NCI-H82 (cell line): ENCODE measurements around the gene MACROH2A1.

Source experiments
- DNase-seq: peaks from one replicate; lab custom pipeline; 2025; lab: John Stamatoyannopoulos, UW

Gene MACROH2A1

DNA sequence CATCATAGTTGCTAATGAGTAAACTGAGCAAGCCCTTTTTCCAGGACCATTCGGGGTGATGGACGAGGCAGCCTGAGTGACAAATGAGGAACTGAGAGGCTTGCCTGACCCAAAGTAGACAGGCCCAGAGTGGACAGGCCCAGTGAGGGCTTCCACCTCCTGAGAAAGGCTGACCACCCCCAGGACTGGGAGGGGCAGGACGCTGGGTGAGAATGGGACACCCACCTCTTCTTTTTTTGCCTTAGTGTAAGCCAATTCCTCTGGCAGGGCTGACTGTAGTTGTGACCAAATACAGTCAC lies 68.3 kb downstream of the MACROH2A1 start:
- DNase-seq: no peak

- DNase-seq: no peak
Observed at GRCh38 chr5:135329913-135330797, 68.9 kb downstream of the MACROH2A1 start.

DNA sequence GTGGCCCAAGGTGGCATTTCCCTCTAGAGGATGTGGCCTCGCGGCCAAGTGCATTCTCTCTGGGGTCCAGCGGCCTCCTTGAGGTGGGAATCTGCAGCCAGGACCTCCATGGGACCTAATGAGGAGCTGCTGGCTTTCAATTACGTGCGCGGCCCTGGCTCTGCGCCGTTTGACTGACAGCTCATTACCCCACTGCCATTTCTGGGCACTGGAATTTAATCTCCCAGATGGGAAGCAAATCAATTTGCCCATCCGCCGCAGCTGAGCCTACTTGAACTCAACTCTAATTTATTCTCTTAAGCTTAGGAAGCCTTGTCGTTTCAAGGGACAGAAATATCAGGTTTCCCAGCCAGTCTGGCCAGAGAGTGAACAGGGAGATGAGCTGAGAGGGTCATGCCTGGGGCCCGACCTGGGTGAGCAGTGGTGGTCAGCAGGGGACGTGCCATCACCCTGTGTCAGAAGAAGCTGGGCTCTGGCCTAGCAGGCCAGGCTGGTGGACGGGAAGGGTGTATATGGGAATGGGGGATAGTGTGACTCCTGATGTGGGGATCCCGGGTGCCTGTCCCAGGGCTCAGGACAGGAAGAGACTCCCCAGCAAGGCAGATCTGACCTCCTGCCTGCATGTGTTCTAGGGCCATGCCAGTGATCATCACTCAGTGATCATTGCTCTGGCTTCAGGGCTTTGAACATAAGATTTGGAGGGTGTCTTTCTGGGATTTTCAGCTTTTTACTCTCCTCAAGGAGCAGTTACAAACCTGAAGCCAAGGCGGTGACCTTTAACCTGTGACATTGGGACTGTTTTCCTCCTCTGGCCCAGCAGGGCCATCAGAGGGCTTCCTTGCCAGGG lies 69.7 kb downstream of the MACROH2A1 start:
- peak; percentile 92 for DNase-seq

DNA sequence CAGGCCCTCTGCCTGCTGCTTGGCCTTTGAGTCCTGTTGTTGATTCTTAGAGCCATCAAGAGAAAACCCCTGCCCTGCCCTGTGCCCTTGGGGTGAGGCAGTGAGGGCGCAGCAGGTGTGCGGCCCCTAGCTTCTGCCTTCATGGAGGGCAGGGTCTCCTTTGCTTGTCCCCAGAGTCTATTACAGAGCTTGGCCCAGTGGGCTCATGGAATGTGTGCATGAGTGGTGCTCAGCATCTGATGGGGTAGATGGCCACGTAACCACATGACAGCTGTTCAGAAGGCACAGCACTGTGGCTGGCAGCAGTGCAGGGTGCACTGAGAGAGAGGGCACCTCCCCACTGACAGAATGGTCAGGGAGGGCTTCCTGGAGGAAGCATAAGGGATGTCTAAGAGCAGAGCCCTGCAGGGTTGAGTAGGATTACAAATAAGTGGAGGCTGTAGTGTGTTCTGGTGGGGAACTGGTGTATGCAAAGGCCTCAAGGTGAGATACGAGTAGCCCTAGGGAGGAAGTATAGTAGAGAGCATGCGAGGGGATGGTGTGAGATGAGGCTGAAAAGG lies 70.8 kb downstream of the MACROH2A1 start:
- DNase-seq: no peak

GRCh38 chr5:135327429-135328127 lies 71.5 kb downstream of the MACROH2A1 start:
- peak; percentile 16 for DNase-seq

GRCh38 chr5:135326296-135327254 lies 72.5 kb downstream of the MACROH2A1 start:
- no peak for DNase-seq

DNA sequence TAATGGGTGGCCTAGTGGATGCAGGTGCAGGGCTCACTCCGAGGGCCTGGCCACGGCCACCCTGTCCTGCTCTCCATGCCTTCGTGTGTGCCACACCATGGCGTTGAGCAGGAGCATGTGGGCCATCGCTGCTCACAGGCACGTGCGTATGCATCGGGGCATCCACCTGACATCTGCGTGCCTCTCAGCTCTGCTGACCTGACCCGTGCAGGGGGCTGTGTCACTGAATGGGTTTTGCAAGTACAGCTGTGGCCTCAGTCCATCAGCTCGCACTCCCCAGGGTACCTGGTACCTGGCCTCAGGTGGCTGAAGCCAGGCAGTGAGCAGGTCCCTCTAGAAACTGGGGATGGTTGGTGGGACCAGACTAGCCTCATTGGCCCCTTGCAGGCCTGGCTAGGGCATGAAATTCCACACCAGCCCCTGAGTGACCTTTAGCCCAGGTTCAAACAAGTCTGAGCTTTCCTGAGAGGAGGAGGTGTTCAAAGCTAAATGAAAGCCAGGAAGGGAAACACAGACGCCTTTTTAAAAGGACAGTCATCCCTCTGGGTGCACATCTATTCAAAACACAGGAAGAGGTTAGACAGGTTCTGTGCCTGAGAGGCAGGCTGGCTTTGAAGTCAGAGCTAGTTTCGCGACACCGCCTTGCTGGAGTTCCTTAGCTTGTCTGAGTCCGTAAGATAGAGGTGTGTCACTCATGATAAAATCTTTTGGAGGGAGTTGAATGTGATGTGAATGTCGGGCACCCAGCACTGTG lies 74.0 kb downstream of the MACROH2A1 start:
- no peak for DNase-seq

DNA sequence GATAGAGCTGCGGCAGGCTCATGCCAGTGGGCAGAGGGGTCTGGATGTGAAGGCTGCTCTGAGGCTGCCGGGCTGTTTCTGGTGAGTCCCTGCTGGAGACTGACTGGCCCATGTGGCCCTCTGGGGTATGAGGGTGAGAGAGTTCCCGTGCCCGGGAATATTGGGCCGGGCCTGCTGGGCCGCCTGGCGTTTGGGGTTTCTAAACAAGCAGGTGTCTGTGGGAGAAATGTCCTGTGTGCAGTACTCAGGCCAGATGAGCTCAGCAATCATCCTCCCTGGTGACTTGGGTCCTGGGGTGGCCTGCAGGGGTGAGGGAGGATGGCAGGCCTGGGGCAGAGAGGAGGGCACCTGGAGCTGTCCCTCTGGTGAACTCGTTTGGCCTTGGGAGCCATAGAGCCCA lies 74.9 kb downstream of the MACROH2A1 start:
- no peak for DNase-seq

DNA sequence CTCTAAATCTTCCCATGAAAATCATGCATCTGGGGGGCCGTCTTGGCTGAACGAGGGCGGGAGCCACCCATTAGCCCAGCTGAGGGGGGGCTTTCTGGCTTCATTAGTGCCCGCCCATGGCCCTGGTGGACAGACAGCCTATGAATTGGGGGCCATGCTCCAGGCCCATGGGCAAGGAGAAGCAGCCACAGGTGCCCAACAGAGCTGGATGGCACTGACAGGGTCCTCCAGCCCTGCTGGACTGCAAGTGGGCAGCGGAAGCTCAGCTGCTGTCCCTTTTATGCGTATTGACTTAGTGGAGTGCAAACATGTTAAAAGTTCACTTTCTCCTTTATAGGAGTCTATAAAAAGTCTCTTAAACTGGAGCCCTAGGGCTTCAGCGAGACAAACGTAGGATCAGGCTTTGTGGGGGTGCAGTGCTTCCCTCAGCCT lies 75.3 kb downstream of the MACROH2A1 start:
- DNase-seq: no peak

DNA sequence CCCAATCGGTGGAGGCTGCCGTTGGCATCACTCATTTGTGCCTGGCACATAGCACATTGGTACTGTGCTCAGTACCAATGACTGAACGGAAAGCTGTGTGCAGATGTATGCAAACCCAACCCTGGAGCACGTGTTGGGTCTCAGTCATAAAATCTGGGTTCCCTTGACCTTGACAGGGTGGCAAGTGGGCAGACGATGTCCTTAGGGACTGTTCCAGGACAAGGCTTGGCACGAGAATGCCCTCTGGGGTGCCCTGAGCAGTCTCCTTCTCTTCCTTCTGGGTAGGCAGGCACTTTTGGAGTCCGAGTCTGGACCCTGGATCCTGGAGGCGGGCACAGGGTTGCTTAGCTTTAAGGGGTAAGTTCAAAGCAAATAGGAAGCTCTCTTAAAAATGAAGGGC lies 75.8 kb downstream of the MACROH2A1 start:
- DNase-seq: no peak

- DNase-seq: no peak
Observed at GRCh38 chr5:135322744-135323143, 76.3 kb downstream of the MACROH2A1 start.

GRCh38 chr5:135322271-135322670 lies 76.8 kb downstream of the MACROH2A1 start:
- no peak for DNase-seq

GRCh38 chr5:135320718-135321484 lies 78.1 kb downstream of the MACROH2A1 start:
- no peak for DNase-seq

GRCh38 chr5:135319928-135320606 lies 79.0 kb downstream of the MACROH2A1 start:
- DNase-seq: peak; percentile 32

GRCh38 chr5:135319458-135319857 lies 79.6 kb downstream of the MACROH2A1 start:
- no peak for DNase-seq

GRCh38 chr5:135318924-135319323 lies 80.1 kb downstream of the MACROH2A1 start:
- DNase-seq: no peak

DNA sequence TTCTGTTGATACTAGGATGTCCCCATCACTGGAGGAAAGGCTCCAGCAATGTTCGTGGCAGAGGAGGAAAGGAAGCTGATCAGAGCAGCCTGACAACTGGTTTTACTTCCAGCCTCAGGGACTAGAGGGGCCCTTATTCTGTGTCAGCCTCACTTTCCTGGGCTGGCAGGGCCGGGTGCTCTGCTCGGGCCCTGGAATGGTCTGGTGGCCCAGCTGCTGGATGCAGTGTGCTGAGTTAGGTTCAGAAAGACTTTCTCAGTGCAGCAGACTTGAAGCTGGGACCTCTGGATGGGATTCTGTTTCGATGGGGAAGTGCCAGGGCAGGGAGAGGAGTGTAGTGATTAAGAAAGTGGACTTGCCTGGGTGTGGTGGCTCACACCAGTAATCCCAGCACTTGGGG lies 81.0 kb downstream of the MACROH2A1 start:
- DNase-seq: no peak

DNA sequence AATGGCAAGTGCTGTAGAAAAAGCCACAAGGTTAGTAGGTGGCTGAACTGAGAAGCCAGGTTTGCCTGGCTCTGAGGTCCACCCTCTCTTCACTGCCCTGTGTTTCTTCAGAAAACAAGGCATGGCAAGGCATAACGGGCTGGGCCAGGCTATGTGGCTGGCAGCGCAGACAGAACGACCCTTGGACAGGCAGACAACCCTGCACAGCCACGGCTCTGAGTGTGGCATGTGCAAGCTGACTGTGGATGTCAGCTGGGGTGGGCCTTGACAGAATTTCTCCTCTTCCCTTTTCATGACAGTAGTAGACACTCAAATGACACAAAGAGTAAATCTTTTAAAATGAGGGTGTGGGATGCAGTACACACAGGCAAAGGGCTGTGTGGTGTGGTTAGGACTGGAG lies 81.7 kb downstream of the MACROH2A1 start:
- no peak for DNase-seq

DNA sequence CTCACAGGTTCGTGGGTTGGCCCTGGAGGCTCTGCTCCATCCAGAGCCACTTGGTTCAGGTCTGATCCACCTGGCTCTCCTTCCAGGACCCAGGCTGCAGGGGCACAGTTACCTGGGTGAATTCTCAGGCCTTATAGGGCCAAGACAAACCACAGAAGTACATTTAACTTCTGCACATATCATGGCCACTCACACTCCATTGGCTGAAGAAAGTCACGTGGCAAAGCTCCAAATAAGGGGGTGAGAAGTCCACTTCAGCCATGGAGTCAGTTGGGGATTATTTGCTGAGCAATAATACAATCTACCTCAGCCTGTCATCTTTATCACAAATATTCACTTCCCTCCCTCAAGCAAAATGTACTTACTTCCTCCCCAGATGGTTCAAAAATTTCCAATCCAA lies 83.6 kb downstream of the MACROH2A1 start:
- DNase-seq: no peak
